IPS DF 6.9 (cell line): ENCODE measurements around the gene GLCCI1.

Experiments used
- DNase-seq: peaks from one replicate; pipeline ENCODE4 v3.0.0-alpha.2; 2013; ENCODE audit warnings: low read depth, low spot score
- H3K27ac ChIP-seq: one replicate; pipeline ENCODE4 v1.5.1; 2013; ENCODE audit warnings: low read length, control low read depth
- H3K27me3 ChIP-seq: 2 replicates; pipeline ENCODE4 v1.6.1; 2013; ENCODE audit warnings: mild to moderate bottlenecking, low read length; ENCODE audit not compliant: control insufficient read depth, insufficient read depth
- H3K36me3 ChIP-seq: 2 replicates; pipeline ENCODE4 v1.6.1; 2013; ENCODE audit warnings: low read length; ENCODE audit not compliant: control insufficient read depth, insufficient read depth
- H3K4me1 ChIP-seq: 2 replicates; pipeline ENCODE4 v1.6.1; 2013; ENCODE audit warnings: low read length; ENCODE audit not compliant: control insufficient read depth, insufficient read depth
- H3K4me3 ChIP-seq: 2 replicates; pipeline ENCODE4 v1.5.1; 2013; ENCODE audit warnings: mild to moderate bottlenecking, low read length
- H3K9me3 ChIP-seq: 2 replicates; pipeline ENCODE4 v1.6.1; 2013; ENCODE audit warnings: low read length, inconsistent platforms; ENCODE audit not compliant: control insufficient read depth, insufficient read depth
- WGBS: extraction: QIAGEN DNeasy Blood & Tissue Kit; methylation state at CpG from one replicate; pipeline ENCODE4 v1.1.7; 2013; ENCODE audit warnings: mixed read lengths, missing lambda C conversion rate; ENCODE audit not compliant: insufficient read length, insufficient coverage; 5-methylcytosine and 5-hydroxymethylcytosine counted together

GLCCI1 gene

GRCh38 chr7:8014399-8014798 is 45.8 kb downstream of the GLCCI1 start:
- no peak for DNase-seq

DNA sequence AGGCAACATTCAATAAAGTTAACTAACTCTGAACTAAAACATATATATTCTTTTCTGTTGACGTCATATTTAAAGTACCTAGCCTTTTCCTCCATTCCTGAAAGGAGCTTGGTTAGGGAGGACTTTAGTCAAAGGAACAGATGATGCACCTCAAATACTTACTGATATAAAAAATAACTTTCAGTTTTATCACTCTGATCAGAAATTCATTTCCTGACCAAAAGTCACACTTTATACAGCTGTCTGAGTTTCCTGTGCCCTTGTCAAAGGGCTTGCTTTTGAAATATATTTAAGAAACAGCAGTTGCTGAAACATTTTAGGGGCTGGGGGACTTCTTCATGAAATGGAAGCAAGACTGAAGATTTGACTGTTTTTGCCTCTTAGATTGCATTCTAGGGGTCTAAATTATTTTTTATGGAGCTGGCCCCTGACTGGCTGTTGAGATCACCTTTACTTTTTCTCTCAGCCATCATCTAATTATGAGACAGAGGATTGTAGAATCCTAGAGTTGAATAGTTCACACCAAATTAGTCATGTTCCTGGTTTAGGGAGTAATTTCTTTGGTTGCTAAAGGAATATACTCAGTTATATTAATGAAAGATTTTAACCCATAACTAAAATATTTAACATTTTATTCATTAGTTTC is 46.6 kb downstream of the GLCCI1 start:
- no peak overlapping the region for H3K27ac ChIP-seq
- no CpG with 5 or more reads among the region's 1 CpG for WGBS
- no peaks in the 10 kb centered on the region for H3K4me1 ChIP-seq
- H3K27me3 ChIP-seq: no peaks in the 10 kb centered on the region
- DNase-seq: no peak
- H3K9me3 ChIP-seq: no peaks in the 10 kb centered on the region
- no peak overlapping the region for H3K4me3 ChIP-seq
- no peaks in the 10 kb centered on the region for H3K36me3 ChIP-seq

More at GRCh38 chr7:8014399-8014798, 45.8 kb downstream of the GLCCI1 start:
- Histone ChIP-seq H3K27ac (no peak overlapping the region), H3K36me3 (no peaks in the 10 kb centered on the region), H3K4me3 (no peak overlapping the region), H3K4me1 (no peaks in the 10 kb centered on the region), H3K9me3 (no peaks in the 10 kb centered on the region), H3K27me3 (no peaks in the 10 kb centered on the region)

DNA sequence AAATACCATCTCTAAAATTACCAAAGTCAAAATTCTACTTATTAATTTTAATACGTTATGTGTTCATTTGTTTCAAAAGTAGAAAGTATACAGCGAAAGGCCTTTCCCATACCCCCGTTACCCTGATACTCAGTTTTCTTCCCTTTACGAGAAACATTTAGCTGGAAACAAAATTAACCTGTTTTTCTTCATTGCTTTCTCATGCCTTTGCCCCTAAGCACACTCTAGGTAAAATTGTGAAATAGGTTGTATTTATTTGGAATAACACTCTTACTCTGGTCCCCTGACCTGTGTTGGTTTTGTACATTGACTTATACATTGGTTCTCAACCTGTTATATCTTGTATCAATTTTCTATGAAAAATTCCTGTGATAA is 47.1 kb downstream of the GLCCI1 start:
- Histone ChIP-seq H3K27ac (no peak overlapping the region), H3K4me3 (no peak overlapping the region), H3K36me3 (no peaks in the 10 kb centered on the region), H3K9me3 (no peaks in the 10 kb centered on the region), H3K4me1 (no peaks in the 10 kb centered on the region), H3K27me3 (no peaks in the 10 kb centered on the region)
- no peak for DNase-seq
- WGBS: 100% methylated on average over 1 of the region's 4 CpGs

- Histone ChIP-seq H3K4me3 (no peak overlapping the region), H3K9me3 (no peaks in the 10 kb centered on the region), H3K4me1 (no peaks in the 10 kb centered on the region), H3K36me3 (no peaks in the 10 kb centered on the region), H3K27me3 (no peaks in the 10 kb centered on the region), H3K27ac (no peak overlapping the region)
- no CpG with 5 or more reads among the region's 1 CpG for WGBS
- no peak for DNase-seq
Measured at GRCh38 chr7:8017423-8017822, 48.8 kb downstream of the GLCCI1 start.

GRCh38 chr7:8018961-8019360 is 50.4 kb downstream of the GLCCI1 start:
- Histone ChIP-seq H3K27ac (no peak overlapping the region), H3K27me3 (no peaks in the 10 kb centered on the region), H3K36me3 (no peaks in the 10 kb centered on the region), H3K4me1 (no peaks in the 10 kb centered on the region), H3K9me3 (no peaks in the 10 kb centered on the region), H3K4me3 (no peak overlapping the region)
- DNase-seq: no peak
- no CpG with 5 or more reads among the region's 1 CpG for WGBS

DNA sequence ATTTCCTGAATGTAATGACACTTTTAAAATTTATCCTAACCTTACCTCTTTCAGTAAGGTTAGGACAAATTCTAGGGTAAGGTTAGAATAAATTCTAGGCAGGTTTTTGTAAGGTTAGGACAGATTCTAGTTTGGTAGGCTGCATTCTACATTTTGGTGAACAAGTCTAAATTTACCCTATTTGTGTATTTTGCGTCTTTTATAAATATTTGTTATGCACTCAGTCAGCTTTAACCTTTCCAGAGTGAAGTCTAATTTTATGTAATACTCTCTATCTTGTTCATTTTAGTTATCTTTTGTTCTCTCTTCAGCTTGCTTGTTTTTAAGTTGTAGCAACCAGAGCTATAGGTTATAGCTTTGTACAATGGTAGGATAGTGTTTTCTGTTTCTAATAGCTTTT is 54.0 kb downstream of the GLCCI1 start:
- H3K4me1 ChIP-seq: no peaks in the 10 kb centered on the region
- no peaks in the 10 kb centered on the region for H3K27me3 ChIP-seq
- H3K4me3 ChIP-seq: no peak overlapping the region
- no CpG with 5 or more reads among the region's 1 CpG for WGBS
- H3K27ac ChIP-seq: no peak overlapping the region
- no peaks in the 10 kb centered on the region for H3K9me3 ChIP-seq
- peaks cover 3% of the 10 kb centered on the region; the same call in 1 of the 2 replicates for H3K36me3 ChIP-seq
- DNase-seq: no peak

GRCh38 chr7:8035192-8035591 is 66.6 kb downstream of the GLCCI1 start:
- H3K4me3 ChIP-seq: no peak overlapping the region
- no peak overlapping the region for H3K27ac ChIP-seq
- no peaks in the 10 kb centered on the region for H3K36me3 ChIP-seq
- no peaks in the 10 kb centered on the region for H3K9me3 ChIP-seq
- no CpG with 5 or more reads among the region's 4 CpGs for WGBS
- no peak for DNase-seq
- no peaks in the 10 kb centered on the region for H3K27me3 ChIP-seq
- no peaks in the 10 kb centered on the region for H3K4me1 ChIP-seq

DNA sequence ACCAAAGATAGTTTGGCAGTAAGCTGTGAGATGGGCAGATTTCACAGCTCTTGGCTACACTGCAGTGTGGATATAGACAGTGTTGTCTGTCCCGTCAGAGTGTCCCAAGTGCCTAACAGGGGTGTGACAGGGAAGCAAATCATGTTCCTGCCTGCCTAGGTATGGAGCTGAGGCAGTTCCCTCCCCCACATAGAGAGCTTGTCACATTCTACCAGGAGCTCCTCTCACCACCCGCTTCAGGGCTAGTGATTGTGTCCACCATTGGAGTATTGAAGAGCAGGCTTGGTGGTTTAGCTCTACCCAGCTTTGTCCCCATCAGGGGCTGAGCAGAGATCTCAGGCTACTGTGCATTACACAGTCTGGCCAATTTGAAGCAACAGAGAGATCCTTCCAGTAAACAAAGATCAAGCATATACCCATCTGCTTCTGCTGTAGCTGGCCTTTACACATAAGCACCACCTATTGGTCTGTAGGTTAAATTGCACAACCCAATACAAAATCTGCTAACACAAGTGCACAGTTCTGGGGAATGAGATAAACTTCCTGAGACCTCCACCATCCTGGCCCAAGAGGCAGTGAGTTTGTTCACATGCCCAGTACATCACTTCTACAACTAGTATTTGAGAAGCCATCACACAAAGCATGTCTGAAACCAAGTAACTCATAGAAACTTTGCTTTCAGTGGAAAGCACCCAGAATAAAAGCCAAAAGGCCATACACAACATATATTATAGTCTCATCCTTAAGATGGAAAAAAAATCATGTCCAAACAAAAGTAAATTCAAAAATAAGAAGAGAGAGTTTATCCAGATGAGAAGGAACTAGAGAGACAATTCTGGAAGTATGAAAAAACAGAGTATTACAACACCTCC is 67.3 kb downstream of the GLCCI1 start:
- Histone ChIP-seq H3K36me3 (no peaks in the 10 kb centered on the region), H3K4me3 (no peak overlapping the region), H3K9me3 (no peaks in the 10 kb centered on the region), H3K27ac (no peak overlapping the region), H3K27me3 (no peaks in the 10 kb centered on the region), H3K4me1 (no peaks in the 10 kb centered on the region)
- no CpG with 5 or more reads among the region's 2 CpGs for WGBS
- DNase-seq: no peak

DNA sequence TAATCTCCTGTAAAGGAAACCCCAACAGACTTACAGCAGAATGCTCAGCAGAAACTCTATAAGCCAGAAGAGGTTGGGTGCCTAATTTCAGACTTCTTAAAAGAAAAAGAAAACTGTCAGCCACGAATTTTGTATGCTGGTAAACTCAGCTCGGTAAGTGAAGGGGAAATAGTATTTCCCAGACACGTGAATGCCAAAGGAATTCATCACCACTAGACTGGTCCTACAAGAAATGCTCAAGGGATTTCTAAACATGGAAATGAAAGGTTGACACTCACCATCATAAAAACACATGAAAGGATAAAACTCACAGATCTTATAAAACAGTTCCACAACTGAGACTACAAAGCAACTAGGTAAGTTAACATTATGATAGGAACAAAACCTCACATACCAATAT is 68.6 kb downstream of the GLCCI1 start:
- no peak for DNase-seq
- Histone ChIP-seq H3K36me3 (no peaks in the 10 kb centered on the region), H3K27me3 (no peaks in the 10 kb centered on the region), H3K4me3 (no peak overlapping the region), H3K9me3 (no peaks in the 10 kb centered on the region), H3K4me1 (no peaks in the 10 kb centered on the region), H3K27ac (no peak overlapping the region)
- whole genome bisulfite sequencing: no CpG with 5 or more reads among the region's 3 CpGs

DNA sequence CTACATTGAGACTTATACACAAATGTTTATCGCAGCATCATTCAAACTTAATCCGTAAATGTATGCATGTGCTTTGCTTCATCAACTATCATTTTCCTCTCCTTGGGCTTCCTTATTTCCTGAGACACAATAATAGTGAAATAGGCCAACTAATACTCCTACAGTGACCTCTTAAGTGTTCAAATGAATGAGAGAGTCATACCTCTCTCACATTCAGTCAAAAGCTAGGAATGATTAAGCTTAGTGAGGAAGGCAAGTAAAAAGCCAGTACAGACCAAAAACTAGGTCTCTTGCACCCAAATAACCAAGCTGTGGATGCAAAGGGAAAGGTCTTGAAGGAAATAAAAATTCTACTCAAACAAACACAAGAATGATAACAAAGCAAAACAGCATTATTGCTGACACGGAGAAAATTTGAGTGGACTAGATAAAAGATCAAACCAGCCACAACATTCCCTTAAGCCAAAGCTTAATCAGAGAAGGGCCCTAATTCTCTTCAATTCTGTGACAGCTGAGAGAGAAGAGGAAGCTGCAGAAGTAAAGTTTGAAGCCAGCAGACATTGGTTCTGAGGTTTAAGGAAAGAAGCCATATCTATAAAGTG is 72.3 kb downstream of the GLCCI1 start:
- no peak overlapping the region for H3K4me3 ChIP-seq
- no CpG with 5 or more reads among the region's 3 CpGs for WGBS
- no peaks in the 10 kb centered on the region for H3K27me3 ChIP-seq
- no peaks in the 10 kb centered on the region for H3K9me3 ChIP-seq
- no peak for DNase-seq
- no peaks in the 10 kb centered on the region for H3K4me1 ChIP-seq
- H3K27ac ChIP-seq: no peak overlapping the region
- no peaks in the 10 kb centered on the region for H3K36me3 ChIP-seq
